ENCODE results near the gene THPO.

THPO gene

DNA sequence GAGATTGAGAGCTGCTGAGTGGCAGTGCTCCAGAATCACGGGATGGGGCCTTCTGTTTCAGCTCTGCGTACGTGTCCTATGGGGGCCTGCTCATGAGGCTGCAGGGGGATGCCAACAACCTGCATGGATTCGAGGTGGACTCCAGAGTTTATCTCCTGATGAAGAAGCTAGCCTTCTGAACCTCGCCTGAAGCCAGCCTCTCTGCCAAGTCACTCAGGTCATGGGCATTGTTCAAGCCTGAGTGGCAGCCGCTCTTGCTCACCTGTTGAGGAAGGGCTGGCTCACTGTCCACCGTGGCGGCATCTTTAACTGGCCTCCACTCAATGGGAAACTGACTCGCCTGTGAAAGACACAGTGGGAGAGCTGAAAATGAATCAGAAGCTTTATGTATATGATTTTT, 9.9 kb downstream of the THPO start:
- FAIRE-seq (no peak), DNase-seq (ENCODE audit: insufficient read length, low spot score) (no peak)

DNA sequence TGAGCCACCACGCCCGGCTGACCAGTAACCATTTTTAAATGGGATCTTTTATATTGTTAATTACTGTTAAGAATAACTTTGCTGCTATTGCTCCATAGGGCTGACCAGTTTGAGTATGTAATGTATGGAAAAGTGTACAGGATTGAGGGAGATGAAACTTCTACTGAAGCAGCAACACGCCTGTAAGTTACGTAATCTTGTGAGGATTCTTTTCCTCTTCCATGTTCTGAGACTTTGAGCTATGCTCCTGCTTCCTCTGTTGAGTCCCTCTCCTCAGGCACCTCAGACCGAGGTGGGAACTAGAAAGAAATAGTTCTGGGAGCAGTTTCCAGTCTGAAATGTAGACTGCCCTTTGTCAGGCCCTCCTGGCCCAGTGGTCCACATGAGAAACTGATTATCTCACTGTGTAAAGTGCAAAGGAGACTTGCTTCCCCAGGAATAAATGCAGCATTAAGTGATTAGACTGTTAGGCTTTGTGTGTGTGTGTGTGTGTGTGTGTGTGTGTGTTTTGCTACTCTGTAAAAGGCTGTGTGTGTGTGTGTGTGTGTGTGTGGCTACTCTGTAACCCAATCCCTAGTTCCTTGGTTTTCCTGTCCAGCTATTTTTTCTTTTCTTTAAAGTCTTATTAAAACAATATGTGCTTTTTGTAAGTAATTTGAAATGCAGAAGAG, 11.3 kb downstream of the THPO start:
- DNase-seq (ENCODE audit: insufficient read length, low spot score), result no peak

DNA sequence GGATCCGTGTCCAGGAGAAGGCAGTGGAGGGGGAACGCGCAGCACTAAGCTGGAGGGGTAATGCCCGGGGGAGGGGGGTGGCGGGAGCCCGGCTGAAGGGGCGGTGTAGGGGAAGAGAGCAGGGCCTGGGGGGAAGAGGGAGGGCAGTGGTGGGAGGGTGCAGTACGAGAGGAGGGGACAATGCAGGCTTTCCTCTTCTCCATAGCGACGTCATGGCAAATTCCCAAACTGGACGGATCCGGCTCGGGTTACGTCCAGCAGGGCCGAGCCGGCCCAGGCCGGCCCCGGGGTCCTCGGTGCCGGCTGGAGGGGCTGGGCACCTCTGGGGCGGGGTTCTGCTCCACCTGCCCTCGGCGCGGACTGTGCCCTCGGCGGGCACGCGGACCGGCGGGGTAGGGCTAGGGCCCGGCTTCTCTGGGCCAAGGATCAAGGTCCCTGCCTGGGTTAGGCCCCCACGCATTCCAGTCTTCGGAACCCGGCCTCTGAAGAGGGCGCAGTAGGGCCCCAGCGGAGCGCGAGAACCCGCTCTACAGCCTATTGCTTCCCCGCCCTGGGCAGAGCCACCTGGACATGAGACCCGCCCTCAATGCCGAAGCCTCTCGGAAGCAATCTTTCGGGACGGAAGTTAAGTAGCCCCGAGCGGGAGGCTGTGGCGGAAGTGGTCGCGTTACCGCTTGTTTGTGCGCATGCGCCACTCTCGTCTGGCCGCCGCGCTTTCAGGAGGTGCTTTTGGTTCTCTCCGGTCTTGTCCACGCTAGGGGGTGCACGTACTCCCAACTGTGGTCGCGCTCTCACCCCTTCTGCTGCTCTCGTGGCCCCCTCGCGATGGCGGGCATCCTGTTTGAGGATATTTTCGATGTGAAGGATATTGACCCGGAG, 15.1 kb downstream of the THPO start:
- FAIRE-seq (peak; percentile 95), DNase-seq (ENCODE audit: insufficient read length, low spot score) (peak; percentile 96)

More for the DNA sequence above, 11.3 kb downstream of the THPO start:
- no peak for FAIRE-seq

DNA sequence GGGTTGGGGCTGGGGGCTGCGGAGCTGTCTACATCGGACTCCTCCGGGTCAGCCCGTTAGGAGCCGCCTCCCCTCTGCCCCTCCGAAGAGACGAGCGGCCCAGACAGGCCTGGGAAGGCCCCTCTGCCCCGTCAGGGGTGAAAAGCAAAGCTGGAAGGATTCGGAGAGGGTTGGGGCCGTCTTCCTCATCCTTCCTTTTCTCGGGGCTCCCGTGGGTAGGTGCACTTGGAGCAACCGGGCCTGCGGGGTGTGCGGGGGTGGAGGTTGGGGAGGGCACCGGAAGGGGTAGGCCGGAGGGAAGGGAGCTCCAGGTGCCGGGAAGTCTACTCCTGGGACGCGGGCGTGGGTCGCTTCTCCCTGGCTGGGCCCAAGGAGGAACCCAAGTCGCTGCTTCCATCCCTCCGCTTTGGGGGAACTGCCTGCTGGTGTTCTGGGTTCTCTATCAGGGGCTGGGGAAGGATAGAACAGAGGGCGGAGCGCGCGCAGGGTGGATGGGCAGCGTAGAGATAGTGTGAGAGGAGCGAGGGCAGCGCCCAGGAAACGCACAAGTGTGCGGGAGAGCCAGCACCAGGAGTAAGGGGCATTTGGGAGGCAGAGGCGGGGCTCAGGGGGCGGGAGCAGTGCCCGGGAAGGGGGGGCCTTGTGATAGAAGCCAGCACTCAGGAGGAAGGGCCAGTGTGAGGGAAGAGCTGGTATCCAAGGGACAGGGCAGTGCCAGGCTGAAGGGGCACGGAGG, 15.9 kb downstream of the THPO start:
- FAIRE-seq, result no peak
- no peak for DNase-seq (ENCODE audit: insufficient read length, low spot score)

DNA sequence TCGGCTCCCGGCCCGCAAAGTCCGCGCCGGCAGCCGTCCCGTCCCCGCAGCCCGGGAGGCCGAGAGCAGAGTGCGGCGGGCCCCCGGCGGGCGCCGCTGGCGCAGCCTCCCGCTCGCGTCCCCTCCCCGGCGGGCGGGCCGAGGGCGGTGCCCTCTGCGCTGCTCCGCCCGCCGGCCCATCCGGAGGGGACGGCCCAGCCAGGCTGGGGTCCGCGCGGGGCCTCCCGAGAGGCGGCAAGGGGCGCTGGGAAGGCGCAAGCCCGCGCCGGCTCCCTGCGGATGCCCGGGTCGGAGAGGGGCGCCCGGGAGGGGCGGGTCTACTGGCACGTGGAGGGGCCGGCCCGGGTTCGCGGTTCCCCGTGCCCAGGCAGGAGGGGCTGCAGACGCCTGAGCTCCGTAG, 16.5 kb downstream of the THPO start, which contains the start of the genes CLCN2 and POLR2H:
Gene CLCN2, minus strand, starts transcription at position 74 of the 400 bp plus-strand sequence. CDS start 126 bp downstream, outside the sequence.
Gene POLR2H, plus strand, starts transcription at position 179 of the 400 bp plus-strand sequence. CDS start 1,783 bp downstream, outside the sequence.
- DNase-seq (ENCODE audit: insufficient read length, low spot score) (no peak), FAIRE-seq (peak; percentile 4)

DNA sequence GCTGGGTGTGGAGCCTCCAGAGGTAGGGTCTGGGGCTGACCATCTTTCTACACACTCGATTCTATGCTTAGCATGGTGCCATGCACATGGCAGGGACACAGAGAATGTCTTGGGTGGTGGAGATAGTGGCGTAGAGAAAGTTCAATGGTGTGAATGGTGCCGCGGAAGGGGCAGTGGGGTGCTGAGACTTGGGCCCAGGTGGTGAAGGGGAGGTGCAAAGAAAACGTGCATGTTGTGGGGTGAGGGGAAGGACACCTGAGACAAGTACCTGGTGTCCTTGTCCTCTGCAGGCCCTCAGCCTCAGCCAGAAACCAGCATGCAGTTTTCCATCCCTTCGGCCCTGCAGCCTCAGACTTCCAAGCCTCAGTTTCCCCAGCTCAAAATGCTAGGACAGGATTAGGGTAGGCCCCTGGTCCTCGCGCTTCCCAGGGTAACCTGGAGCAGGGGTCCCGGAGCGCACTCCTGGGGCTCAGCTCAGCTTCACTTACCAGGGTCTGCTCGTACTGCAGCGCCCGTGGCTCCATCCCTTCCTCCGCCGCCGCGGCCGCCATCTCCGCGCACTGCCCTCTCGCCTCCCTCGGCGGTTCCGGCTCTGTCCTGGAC, 17.0 kb downstream of the THPO start:
- FAIRE-seq, result no peak

DNA sequence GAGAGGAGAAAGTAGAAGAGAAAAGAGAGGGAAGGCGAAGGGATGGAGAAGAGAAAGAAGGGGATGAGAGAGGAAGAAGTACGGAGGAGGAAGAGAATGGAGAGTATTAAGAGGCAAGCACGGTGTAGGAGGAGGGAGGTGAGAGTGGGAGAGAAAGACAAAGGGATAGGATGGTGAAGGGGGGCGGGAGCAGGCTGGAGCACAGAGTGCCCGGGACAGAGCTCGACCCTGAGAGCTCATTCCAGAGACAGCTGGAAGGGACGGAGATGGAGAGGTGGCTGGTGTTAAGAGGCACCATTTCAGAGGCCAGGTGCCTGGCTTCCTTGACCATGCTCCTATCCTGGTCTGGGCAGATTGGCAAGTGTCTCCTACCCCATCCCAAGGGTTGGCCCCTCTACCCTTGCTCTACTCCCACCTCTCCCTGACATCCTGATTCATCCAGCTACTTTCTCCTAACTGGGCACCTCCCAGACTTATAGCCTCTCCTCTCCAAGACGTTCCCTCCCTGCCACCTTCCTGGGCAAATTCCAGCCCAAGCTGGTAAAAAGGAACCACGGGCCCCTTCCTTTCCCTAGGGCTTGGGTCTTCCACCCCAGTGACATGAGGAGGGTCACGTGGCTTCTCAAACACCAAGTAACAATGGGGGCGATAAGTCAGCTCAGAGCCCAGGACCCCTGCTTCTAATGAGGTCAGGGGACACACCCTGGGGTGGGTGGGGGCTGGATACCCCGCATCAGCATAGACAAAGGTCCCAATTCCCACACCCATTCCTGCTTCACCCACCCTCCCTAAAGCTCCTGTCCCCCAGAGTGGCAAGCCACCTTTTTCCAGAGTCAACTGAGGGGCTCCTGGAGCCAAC, 17.7 kb downstream of the THPO start:
- no peak for FAIRE-seq
- no peak for DNase-seq (ENCODE audit: insufficient read length, low spot score)

More for the DNA sequence above, 17.0 kb downstream of the THPO start:
- no peak for DNase-seq (ENCODE audit: insufficient read length, low spot score)

DNA sequence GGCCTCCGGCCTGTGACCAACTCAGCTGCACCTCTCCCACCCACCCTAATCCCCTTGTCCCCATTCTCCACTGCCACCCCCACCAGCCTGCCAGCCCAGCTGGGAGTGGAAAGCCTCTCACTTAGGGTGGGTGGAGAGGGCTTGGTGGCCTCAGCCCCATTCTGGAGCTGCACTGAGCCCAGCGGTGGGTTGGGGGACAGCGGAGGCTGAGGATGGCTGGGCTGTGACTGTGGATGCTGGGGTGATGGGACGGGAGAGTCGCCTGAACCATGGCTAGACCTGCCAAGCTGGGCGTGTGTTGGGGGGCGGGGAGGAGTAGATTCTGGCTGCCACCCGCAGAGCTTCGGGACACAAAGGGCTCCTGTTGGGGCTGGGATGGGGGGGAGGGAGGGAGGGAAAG, 18.4 kb downstream of the THPO start:
- FAIRE-seq, result no peak
- DNase-seq (ENCODE audit: insufficient read length, low spot score), result no peak

DNA sequence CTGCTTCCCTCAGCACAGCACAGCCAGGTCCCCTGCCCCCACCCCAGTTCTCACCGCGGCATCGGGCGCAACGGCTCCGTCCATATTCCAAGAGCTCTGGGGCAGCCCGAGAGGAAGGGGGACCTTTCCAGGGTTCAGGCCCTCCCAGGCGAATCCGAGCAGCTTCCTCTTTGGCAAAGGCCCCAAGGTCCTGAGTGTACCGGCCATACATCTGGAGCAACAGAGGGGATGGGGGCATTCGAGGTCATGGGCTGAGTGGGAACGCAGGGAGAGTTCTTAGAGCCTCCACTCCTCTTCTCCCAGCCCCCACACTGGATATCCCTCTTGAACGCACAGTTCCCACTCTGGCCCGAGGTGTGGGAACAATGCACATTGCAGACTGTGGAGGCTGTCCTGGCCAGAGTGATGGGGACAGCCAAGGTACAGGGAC, 19.1 kb downstream of the THPO start:
- no peak for DNase-seq (ENCODE audit: insufficient read length, low spot score)
- no peak for FAIRE-seq

DNA sequence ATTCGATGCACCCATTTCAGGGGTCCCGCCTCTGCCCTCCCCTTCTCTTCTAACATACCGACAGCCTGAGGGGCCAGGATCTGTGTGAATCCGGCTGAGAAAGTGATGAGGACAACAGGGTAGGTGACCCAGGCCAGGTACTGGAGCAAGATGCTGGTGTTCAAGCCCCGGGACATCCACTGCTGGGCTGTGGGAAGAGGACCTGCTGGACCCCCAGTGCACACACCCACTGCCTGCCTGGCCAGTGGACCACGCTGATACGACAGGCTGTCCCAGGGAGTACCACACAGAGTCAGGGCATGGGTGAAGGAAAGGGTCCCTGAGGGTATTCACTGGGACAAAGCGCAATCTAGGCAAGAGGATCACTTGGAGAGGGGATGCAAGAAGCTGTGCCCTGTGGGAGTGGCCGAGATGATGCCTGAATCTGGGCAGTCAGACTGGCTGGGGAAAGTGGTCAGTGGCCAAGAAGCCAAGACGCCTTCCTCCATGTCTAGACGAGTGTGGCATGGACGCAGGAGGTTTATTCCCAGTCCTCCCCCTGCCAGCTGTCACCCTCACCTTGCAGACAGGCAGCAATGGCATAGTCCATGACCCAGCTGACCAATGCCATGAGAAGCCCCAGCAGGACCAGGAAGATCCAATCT, 19.8 kb downstream of the THPO start:
- FAIRE-seq (no peak), DNase-seq (ENCODE audit: insufficient read length, low spot score) (no peak)

DNA sequence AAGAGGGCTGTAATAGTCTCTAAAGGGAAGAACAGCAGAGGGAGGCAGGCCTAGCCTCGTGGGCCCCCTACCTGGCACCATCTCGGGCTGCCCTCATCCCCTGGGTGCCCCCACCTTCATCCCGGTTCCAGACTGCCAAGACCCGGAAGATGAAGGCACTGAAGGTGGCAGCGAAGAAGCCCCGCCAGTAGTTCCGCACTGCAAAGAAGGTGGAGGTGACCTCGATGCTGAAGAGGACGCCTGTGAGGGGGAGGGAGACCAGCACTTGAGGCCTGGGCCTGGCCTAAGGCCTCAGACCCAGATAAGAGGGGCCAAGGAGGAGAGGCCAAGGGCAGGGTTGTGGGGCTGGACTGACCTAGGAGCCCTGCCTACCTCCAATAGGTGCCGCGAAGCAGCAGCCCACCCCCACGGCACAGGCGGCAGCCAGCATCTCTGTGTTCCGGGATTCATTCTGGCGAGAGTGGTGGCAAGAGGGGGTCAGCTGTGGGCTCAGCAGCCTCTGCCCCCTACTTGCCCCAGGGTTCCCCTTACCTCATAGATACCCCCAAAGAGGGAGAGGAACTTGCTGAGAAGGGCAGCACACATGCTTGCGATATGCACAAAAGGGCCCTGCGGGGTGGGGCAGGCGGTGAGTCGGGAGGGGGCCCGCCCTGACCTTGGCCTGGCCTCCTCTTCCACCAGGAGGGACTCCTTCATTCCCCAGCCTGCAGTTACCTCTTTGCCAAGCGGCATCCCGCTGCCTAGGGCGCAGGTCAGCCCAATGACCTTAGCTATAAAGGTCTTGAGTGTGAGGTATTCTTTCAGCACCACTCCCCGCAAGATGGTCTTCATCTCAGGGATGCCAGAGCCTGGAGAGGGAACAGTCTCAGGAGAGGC, 20.5 kb downstream of the THPO start:
- FAIRE-seq, result no peak
- no peak for DNase-seq (ENCODE audit: insufficient read length, low spot score)

DNA sequence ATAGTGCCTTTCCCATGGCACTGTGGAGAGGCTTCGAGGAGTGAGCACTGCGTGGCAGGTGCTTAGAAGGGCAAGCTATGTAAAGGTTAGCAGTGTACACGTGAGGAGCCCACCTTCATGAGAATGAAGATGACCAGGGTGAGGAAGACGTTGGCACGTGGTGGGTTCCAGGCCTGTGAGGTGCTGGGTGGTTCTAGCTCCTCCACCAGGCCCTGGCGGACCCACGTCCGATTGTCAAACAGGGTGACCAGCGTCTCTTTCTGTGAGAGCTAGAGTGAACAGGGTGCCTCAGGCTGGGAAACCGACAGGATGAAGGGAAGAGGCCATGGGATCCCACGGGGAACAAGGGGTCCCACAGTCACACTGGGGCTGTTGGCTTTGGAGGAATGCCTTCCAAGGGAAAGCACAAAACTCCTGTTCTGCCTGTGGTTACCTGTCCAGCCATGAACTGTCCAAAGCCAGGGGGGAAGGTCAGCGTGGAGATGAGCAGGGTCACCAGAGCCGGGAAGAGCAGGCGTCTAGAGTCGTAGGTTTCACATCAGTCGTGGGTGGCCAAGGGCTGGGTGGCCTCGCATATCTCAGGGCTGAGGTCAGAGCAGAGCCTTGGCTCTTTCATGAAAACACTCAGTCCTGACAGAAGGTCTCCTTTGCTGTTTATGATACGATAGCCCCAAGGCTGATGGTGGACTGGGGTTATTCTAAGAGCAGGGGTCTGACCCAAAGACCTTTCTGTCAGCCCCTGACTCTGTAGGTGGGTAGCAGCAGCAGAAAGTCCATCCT, 22.6 kb downstream of the THPO start:
- FAIRE-seq, result no peak

DNA sequence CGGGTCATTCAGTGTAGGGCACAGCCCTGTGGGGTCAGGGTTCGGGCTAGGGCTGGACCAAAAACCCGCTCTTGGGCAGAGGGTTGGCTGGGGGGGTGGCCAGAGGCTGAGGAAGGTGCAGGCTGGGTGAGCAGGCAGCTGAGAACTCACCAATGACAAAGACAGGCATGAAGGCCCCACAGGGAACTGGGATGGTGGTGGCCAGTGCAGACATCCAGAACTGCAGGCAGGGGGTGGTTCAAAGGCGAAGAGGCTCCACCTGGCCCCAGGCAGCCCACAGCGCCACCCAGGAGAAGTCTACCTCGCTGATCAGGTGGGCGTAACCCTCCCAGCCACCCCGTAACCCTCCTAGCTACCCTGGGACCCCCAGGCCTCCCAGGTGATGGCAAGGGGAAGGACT, 23.3 kb downstream of the THPO start:
- FAIRE-seq (no peak), DNase-seq (ENCODE audit: insufficient read length, low spot score) (no peak)

More for the DNA sequence above, 22.6 kb downstream of the THPO start:
- no peak for DNase-seq (ENCODE audit: insufficient read length, low spot score)

DNA sequence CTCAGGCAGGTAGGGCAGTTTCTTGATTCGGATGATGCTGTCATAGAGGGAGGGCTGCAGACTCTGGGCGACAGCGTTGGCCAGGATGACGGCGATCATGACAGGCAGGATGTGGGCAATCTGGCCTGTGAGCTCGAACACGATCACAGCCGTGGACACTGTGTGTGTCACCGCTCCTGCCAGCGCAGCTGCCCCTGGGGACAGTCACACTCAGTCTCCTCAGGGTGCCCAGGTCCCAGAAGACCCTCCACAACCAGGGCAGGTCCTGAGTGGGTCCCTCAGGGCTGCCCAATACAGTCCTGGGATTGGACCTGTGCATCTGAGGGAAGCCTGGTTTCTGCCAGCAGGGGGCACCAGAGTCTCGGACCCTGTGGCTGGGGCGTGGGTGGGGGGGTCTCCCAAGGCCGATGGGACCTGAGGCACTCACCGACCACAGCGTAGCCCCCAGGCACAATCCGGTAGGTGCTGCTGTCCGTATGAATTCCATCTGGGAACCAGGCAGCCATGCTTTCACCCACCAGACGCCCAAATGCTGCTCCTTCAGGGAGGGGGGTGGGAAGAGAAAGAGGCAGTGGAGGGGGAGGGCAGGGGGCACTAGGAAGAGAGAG, 23.8 kb downstream of the THPO start:
- FAIRE-seq (peak; percentile 70), DNase-seq (ENCODE audit: insufficient read length, low spot score) (no peak)

DNA sequence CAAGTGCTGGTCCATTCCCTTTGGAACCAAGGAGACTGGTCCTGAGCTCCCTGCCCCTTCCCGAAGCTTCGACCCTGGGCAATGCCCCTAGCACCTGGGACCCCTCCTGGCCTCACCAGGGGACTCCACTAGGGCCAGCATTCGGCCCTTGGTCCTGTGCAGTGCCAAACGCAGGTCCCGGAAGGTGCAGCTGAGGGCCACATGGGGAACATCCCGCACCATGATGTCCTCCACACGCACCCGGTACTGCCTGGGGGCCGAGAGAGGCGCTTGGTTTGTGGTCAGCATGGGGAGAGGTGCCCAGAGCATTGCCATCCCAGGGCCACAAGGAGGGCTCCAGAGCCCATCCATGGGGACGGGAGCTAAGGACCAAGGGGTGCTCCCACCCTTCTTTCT, 24.5 kb downstream of the THPO start:
- FAIRE-seq (no peak), DNase-seq (ENCODE audit: insufficient read length, low spot score) (no peak)

DNA sequence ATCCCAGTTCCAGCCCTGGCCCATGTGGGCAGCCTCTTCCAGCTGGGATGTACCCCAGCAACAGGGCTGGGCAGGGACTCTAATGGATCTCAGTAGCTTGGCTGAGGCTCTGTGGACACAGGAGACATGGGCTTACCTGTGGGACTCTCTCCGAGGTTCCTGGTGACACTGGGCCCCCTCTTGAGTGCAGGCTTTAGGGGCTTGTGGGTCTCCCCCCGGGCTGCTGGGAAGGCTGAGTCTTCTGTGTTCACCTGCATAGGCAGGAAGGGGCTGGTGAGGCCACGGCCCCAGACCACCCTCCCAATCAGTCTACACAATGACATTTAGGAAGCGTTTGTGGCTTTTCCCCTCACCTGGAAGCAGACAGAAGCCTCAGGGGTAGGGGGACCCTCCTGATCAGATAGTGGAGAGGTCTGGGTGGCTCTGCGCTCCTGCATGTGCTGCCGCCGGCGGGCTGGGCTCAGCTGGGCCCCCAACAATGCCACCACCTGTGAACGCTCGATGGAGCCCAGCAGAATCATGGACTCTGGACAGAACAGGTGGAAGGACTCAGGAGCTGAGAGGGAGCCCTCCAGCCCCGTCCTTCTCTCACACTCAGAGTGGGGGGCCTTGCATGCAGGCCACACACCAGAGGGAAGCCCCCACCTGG, 25.0 kb downstream of the THPO start:
- DNase-seq (ENCODE audit: insufficient read length, low spot score), result no peak
- FAIRE-seq, result no peak

All from GM19239 (cell line).